A549 (cell line): ENCODE results near the gene NDUFB8. TPM values are rescaled to one million over a fixed set of nuclear protein-coding genes. Genes with fewer than 3 reads are reported as not detected.

ENCODE experiments used
- ATAC-seq, 2 experiments: fragments of 200-7000 bp in 1 of 2; fragments of >200 bp in 1 of 2; cut with Nextera tagmentation in 1 of 2; cut with Tn5 transposase in 1 of 2; 3 replicates each; pipeline versions ENCODE4 v1.8.0 to v1.9.1; 2018 to 2020; ENCODE audit warnings: mild to moderate bottlenecking in 1 of 2, moderate library complexity in 1 of 2
- CTCF ChIA-PET: fragments of 300-600 bp; sonication (Branson Sonifier 250); formaldehyde crosslinking; extraction: SDS; loops from one replicate; lab custom pipeline; 2021; ENCODE audit warnings: antibody characterized with exemption, inconsistent platforms; lab: Yijun Ruan, JAX
- POLR2A ChIA-PET: fragments of 350-600 bp; formaldehyde crosslinking; extraction: SDS; loops from one replicate; lab custom pipeline; 2021; ENCODE audit warnings: antibody characterized with exemption, inconsistent platforms; lab: Yijun Ruan, JAX
- DNase-seq, 2 experiments: peaks; one replicate each; pipeline versions ENCODE4 v3.0.0 to v3.0.0-alpha.2; 2011 to 2016; ENCODE audit warnings: low read depth in 1 of 2, low spot score in 1 of 2
- FAIRE-seq: peaks from 2 replicates; lab custom pipeline; 2011; peaks lifted over from hg19 to GRCh38; lab: Jason Lieb, UNC
- H3K27ac ChIP-seq, 2 experiments: fragments of >200 bp; sonication (Bioruptor Twin); formaldehyde crosslinking; 3 replicates each; pipeline ENCODE4 v1.5.1; 2016 to 2017
- H3K4me1 ChIP-seq: fragments of >200 bp; sonication (Bioruptor Twin); formaldehyde crosslinking; 3 replicates; pipeline ENCODE4 v1.6.1; 2016
- H3K4me2 ChIP-seq: fragments of >200 bp; sonication (Bioruptor Twin); formaldehyde crosslinking; 3 replicates; pipeline ENCODE4 v1.6.1; 2016
- H3K4me3 ChIP-seq: fragments of >200 bp; sonication (Bioruptor Twin); formaldehyde crosslinking; 3 replicates; pipeline ENCODE4 v1.5.1; 2016
- H3K9me3 ChIP-seq: fragments of >200 bp; sonication (Bioruptor Twin); formaldehyde crosslinking; 3 replicates; pipeline ENCODE4 v1.6.1; 2016
- BHLHE40 ChIP-seq: IDR thresholded peaks from 2 replicates; pipeline ENCODE4 v1.6.1; 2012; ENCODE audit warnings: low read depth, low read length, inconsistent platforms
- E2F6 ChIP-seq: IDR thresholded peaks from 2 replicates; pipeline ENCODE4 v1.6.1; 2012; ENCODE audit warnings: low read depth, borderline replicate concordance
- EHMT2 ChIP-seq: fragments of 200-600 bp; sonication (generic); IDR thresholded peaks from 2 replicates; pipeline ENCODE4 v1.6.1; 2016; ENCODE audit warnings: antibody characterized with exemption, low read depth, mild to moderate bottlenecking, moderate library complexity
- ESRRA ChIP-seq: fragments of 150-350 bp; IDR thresholded peaks from 2 replicates; pipeline ENCODE4 v1.6.1; 2014; ENCODE audit warnings: mild to moderate bottlenecking, low read length, borderline replicate concordance
- HOXB13 ChIP-seq: fragments of 250-450 bp; sonication (Bioruptor Pico); IDR thresholded peaks from 2 replicates; pipeline ENCODE4 v1.5.0; 2020; ENCODE audit warnings: low read depth, mild to moderate bottlenecking, moderate library complexity
- JUNB ChIP-seq: fragments of >200 bp; sonication (Bioruptor Twin); formaldehyde crosslinking; IDR thresholded peaks from 2 replicates; pipeline ENCODE4 v1.6.1; 2016
- KDM5A ChIP-seq: fragments of 200-600 bp; sonication (generic); IDR thresholded peaks from 2 replicates; pipeline ENCODE4 v1.6.1; 2016; ENCODE audit warnings: antibody characterized with exemption, mild to moderate bottlenecking
- MYC ChIP-seq: IDR thresholded peaks from 2 replicates; pipeline ENCODE4 v1.6.1; 2012; ENCODE audit warnings: mild to moderate bottlenecking, inconsistent platforms, low read length, improper control_type of control experiment, borderline replicate concordance
- POLR2A ChIP-seq: IDR thresholded peaks from 2 replicates; pipeline ENCODE4 v1.6.1; 2012; ENCODE audit warnings: mild to moderate bottlenecking, low read length
- RAD21 ChIP-seq, 2 experiments: fragments of >200 bp in 1 of 2; sonication (Bioruptor Twin) in 1 of 2; formaldehyde crosslinking in 1 of 2; IDR thresholded peaks in 1 of 2; conservative IDR thresholded peaks in 1 of 2; 2 replicates in 1 of 2; 3 replicates in 1 of 2; pipeline ENCODE4 v1.6.1; 2012 to 2018; ENCODE audit warnings: inconsistent platforms in 1 of 2
- RCOR1 ChIP-seq: fragments of 150-350 bp; IDR thresholded peaks from 2 replicates; pipeline ENCODE4 v1.6.1; 2014; ENCODE audit warnings: antibody characterized with exemption, low read length, low read depth
- REST ChIP-seq: fragments of 200-600 bp; sonication (generic); IDR thresholded peaks from 2 replicates; pipeline ENCODE4 v1.6.1; 2016; ENCODE audit warnings: antibody characterized with exemption, mild to moderate bottlenecking, moderate library complexity
- RFX5 ChIP-seq: fragments of 450-650 bp; IDR thresholded peaks from 2 replicates; pipeline ENCODE4 v1.7.1; 2014; ENCODE audit warnings: antibody characterized with exemption, mild to moderate bottlenecking, moderate library complexity
- RNF2 ChIP-seq: fragments of 200-600 bp; sonication (generic); IDR thresholded peaks from 2 replicates; pipeline ENCODE4 v1.6.1; 2016; ENCODE audit warnings: low read depth, mild to moderate bottlenecking, antibody characterized with exemption, moderate library complexity, borderline replicate concordance
- SREBF2 ChIP-seq: fragments of 450-650 bp; IDR thresholded peaks from 2 replicates; pipeline ENCODE4 v1.6.1; 2014; ENCODE audit warnings: mild to moderate bottlenecking, moderate library complexity
- USF2 ChIP-seq: fragments of 450-650 bp; IDR thresholded peaks from 2 replicates; pipeline ENCODE4 v1.6.1; 2014; ENCODE audit warnings: antibody characterized with exemption
- ZC3H11A ChIP-seq: fragments of 450-650 bp; IDR thresholded peaks from 2 replicates; pipeline ENCODE4 v1.6.1; 2014; ENCODE audit warnings: antibody characterized with exemption, mild to moderate bottlenecking
- ZFP36 ChIP-seq: fragments of 450-650 bp; IDR thresholded peaks from 2 replicates; pipeline ENCODE4 v1.6.1; 2014; ENCODE audit warnings: borderline replicate concordance; ENCODE audit not compliant: partially characterized antibody
- ZSCAN20 ChIP-seq: fragments of 250-450 bp; sonication (Bioruptor Pico); IDR thresholded peaks from 2 replicates; pipeline ENCODE4 v1.8.0; 2022; ENCODE audit warnings: mild to moderate bottlenecking, moderate library complexity
- WGBS: methylation state at CpG from one replicate; pipeline ENCODE4 v1.1.6; 2017; ENCODE audit errors: missing lambda C conversion rate; 5-methylcytosine and 5-hydroxymethylcytosine counted together
- polyA plus RNA-seq, 4 experiments: library from polyadenylated mRNA; depleted of rRNA in 3 of 4; stranded (reverse); fragments of >200 nt; fragmentation: RNase III in 1 of 4; extraction: RNeasy Plus Mini Kit Qiagen cat#74134 plus additional on column Dnase treatment in 1 of 4; gene quantifications; 2 replicates in 3 of 4; 3 replicates in 1 of 4; pipeline ENCODE4 v1.2.3, GENCODE V29; 2011 to 2017

NDUFB8 gene
- polyA plus RNA-seq, 2 of the 4 experiments (the other 2 are of a cell fraction), result 221 to 333 TPM

- POLR2A ChIA-PET, result no interaction called here
- DNase-seq (no peak), FAIRE-seq (no peak), ATAC-seq (no peak)
- no peak overlapping the region for H3K4me2 ChIP-seq
- H3K4me1 ChIP-seq, result peaks cover 6% of the 10 kb centered on the region; the same call in 1 of the 3 replicates
- 86% methylated on average over 4 of the region's 4 CpGs for WGBS
- CTCF ChIA-PET, result interaction anchor here (0.8 to 10.0 kb wide), 7 partner anchors 11 to 328 kb away, joined by 3 to 82 read pairs (median 8); partner anchors contain the start of gene HIF1AN
- H3K9me3 ChIP-seq, result no peaks in the 10 kb centered on the region
- H3K27ac ChIP-seq, result no peak overlapping the region
- H3K4me3 ChIP-seq, result no peak overlapping the region
- TF ChIP-seq ZFP36 (no peak), E2F6 (no peak), KDM5A (no peak), USF2 (no peak), POLR2A (no peak), RFX5 (no peak), SREBF2 (no peak), ESRRA (no peak)
These were observed 21.5 kb upstream of the NDUFB8 start for GRCh38 chr10:100551196-100551595.

- Histone ChIP-seq H3K4me2 (no peak overlapping the region), H3K27ac (no peak overlapping the region), H3K4me3 (no peak overlapping the region), H3K9me3 (no peaks in the 10 kb centered on the region), H3K4me1 (no peaks in the 10 kb centered on the region)
- no peak for TF ChIP-seq RAD21 (conservative IDR thresholded peaks at IDR 0.05 in 1 of 2, IDR thresholded peaks at IDR 0.05 in 1 of 2)
- TF ChIP-seq BHLHE40, result no peak
- no peak for TF ChIP-seq EHMT2
- no peak for TF ChIP-seq RCOR1
- TF ChIP-seq REST, result no peak
- TF ChIP-seq MYC, result no peak
- TF ChIP-seq ZC3H11A, result no peak
- no peak for TF ChIP-seq ZFP36
- TF ChIP-seq ZSCAN20 (CRISPR knock-in tag), result no peak
- TF ChIP-seq HOXB13, result no peak
- no peak for TF ChIP-seq RNF2
- TF ChIP-seq JUNB, result no peak
- FAIRE-seq (no peak), ATAC-seq (no peak), DNase-seq (no peak)
- ChIA-PET POLR2A (interaction anchor here (0.6 to 2.6 kb wide), 2 partner anchors 9 to 172 kb away, joined by 3 to 17 read pairs; partner anchors contain the start of gene HIF1AN), CTCF (interaction anchor here (0.6 to 1.7 kb wide), 7 partner anchors 10 to 334 kb away, joined by 3 to 15 read pairs (median 5); partner anchors contain the start of gene HIF1AN)
- 95% methylated on average over 5 of the region's 5 CpGs for WGBS
These were observed 15.3 kb upstream of the NDUFB8 start for GRCh38 chr10:100544950-100545349.
